ENCODE measurements around the gene MMD.
"Not testable (repeated sequence)": the region's sequence is repeated elsewhere in the genome, so short reads cannot be mapped to it uniquely, and the experiment has no call there.

The MMD gene

GRCh38 chr17:55411463-55411855 is 10.2 kb downstream of the MMD start:
- no peak overlapping the region for H3K4me3 ChIP-seq (ENCODE audit: low read depth, low read length)
- no peak for TF ChIP-seq CTCF (IDR thresholded peaks at IDR 0.05; ENCODE audit: low read depth, low read length, missing control alignments)
- no peak for DNase-seq (ENCODE audit: low read depth)

GRCh38 chr17:55410722-55411462 is 10.7 kb downstream of the MMD start:
- DNase-seq (ENCODE audit: low read depth): no peak
- TF ChIP-seq CTCF (IDR thresholded peaks at IDR 0.05; ENCODE audit: low read depth, low read length, missing control alignments): no peak

GRCh38 chr17:55409030-55409800 is 12.4 kb downstream of the MMD start:
- no peak overlapping the region for H3K4me3 ChIP-seq (ENCODE audit: low read depth, low read length)
- TF ChIP-seq CTCF (IDR thresholded peaks at IDR 0.05; ENCODE audit: low read depth, low read length, missing control alignments): no peak
- no peak for DNase-seq (ENCODE audit: low read depth)

More at GRCh38 chr17:55410722-55411462, 10.7 kb downstream of the MMD start:
- no peak overlapping the region for H3K4me3 ChIP-seq (ENCODE audit: low read depth, low read length)

GRCh38 chr17:55407641-55408566 is 13.7 kb downstream of the MMD start:
- DNase-seq (ENCODE audit: low read depth): no peak
- TF ChIP-seq CTCF (IDR thresholded peaks at IDR 0.05; ENCODE audit: low read depth, low read length, missing control alignments): no peak
- no peak overlapping the region for H3K4me3 ChIP-seq (ENCODE audit: low read depth, low read length)

GRCh38 chr17:55405600-55405999 is 16.0 kb downstream of the MMD start:
- no peak for TF ChIP-seq CTCF (IDR thresholded peaks at IDR 0.05; ENCODE audit: low read depth, low read length, missing control alignments)
- no peak overlapping the region for H3K4me3 ChIP-seq (ENCODE audit: low read depth, low read length)
- no peak for DNase-seq (ENCODE audit: low read depth)

GRCh38 chr17:55404197-55404596 is 17.4 kb downstream of the MMD start:
- not testable (repeated sequence) for DNase-seq (ENCODE audit: low read depth); H3K4me3 ChIP-seq (ENCODE audit: low read depth, low read length)

- no peak for DNase-seq (ENCODE audit: low read depth)
- no peak for TF ChIP-seq CTCF (IDR thresholded peaks at IDR 0.05; ENCODE audit: low read depth, low read length, missing control alignments)
- no peak overlapping the region for H3K4me3 ChIP-seq (ENCODE audit: low read depth, low read length)
These were observed 19.3 kb downstream of the MMD start for GRCh38 chr17:55402374-55402773.

Data from GM12864 (cell line).